Tibial artery (tissue), 4 donors: ENCODE measurements around the gene LUC7L3.

ENCODE experiments used
- DNase-seq, 2 donors: peaks; one replicate each; pipeline ENCODE4 v3.0.0-alpha.2; 2019
- H3K27ac ChIP-seq, 2 donors: fragments of 200-600 bp; sonication (generic) in 1 of 2; 1 replicate in 1 of 2; 2 replicates in 1 of 2; pipeline ENCODE4 v1.5.1; 2018 to 2019; ENCODE audit warnings: mild to moderate bottlenecking in 1 of 2
- H3K27me3 ChIP-seq, 2 donors: fragments of 200-600 bp; sonication (generic) in 1 of 2; one replicate each; pipeline versions ENCODE4 v1.5.1 to v1.6.0; 2016 to 2019
- H3K36me3 ChIP-seq, 3 donors: fragments of 200-600 bp; sonication (generic) in 2 of 3; one replicate each; pipeline ENCODE4 v1.5.1; 2016 to 2019; ENCODE audit warnings: mild to moderate bottlenecking in 2 of 3
- H3K4me1 ChIP-seq, 4 donors: fragments of 200-600 bp; sonication (generic) in 2 of 4; 1 replicate in 3 of 4; 2 replicates in 1 of 4; pipeline ENCODE4 v1.5.1; 2016 to 2019
- H3K4me3 ChIP-seq, 2 donors: fragments of 200-600 bp; sonication (generic) in 1 of 2; 1 replicate in 1 of 2; 2 replicates in 1 of 2; pipeline ENCODE4 v1.5.1; 2018 to 2019; ENCODE audit warnings: mild to moderate bottlenecking in 2 of 2
- H3K9me3 ChIP-seq, 3 donors: fragments of 200-600 bp; sonication (generic) in 1 of 3; one replicate each; pipeline ENCODE4 v1.5.1; 2016 to 2019
- intact Hi-C: fragments of 100-400 bp; cut with DNase I; formaldehyde crosslinking; loops from one replicate; pipeline ENCODE4 v1.15.0; 2023; ENCODE audit warnings: low total_unique reads
- TF ChIP-seq, protein P1 (sequence below), 2 experiments: fragments of 200-600 bp in 1 of 2; fragments of 450-650 bp in 1 of 2; IDR thresholded peaks; one replicate each; pipeline ENCODE4 v1.5.1; 2017 to 2019; ENCODE audit warnings: antibody characterized with exemption in 2 of 2, mild to moderate bottlenecking in 1 of 2, moderate library complexity in 1 of 2

The LUC7L3 gene

GRCh38 chr17:50681263-50682200, 37.9 kb upstream of the LUC7L3 start:
- TF ChIP-seq, protein P1, sequence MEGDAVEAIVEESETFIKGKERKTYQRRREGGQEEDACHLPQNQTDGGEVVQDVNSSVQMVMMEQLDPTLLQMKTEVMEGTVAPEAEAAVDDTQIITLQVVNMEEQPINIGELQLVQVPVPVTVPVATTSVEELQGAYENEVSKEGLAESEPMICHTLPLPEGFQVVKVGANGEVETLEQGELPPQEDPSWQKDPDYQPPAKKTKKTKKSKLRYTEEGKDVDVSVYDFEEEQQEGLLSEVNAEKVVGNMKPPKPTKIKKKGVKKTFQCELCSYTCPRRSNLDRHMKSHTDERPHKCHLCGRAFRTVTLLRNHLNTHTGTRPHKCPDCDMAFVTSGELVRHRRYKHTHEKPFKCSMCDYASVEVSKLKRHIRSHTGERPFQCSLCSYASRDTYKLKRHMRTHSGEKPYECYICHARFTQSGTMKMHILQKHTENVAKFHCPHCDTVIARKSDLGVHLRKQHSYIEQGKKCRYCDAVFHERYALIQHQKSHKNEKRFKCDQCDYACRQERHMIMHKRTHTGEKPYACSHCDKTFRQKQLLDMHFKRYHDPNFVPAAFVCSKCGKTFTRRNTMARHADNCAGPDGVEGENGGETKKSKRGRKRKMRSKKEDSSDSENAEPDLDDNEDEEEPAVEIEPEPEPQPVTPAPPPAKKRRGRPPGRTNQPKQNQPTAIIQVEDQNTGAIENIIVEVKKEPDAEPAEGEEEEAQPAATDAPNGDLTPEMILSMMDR (IDR thresholded peaks at IDR 0.05): peak; percentile 53 to 72
- H3K4me3 ChIP-seq: no peak overlapping the region
- peaks cover 0 to 11% (median 0%) of the 10 kb centered on the region in 3 donors for H3K36me3 ChIP-seq
- DNase-seq: peak; percentile 59 to 70
- peaks cover 0 to 20% (median 9%) of the 10 kb centered on the region in 4 donors for H3K4me1 ChIP-seq
- intact Hi-C loops: loop anchor here (10.0 kb wide), 2 partner anchors 47 to 197 kb away; partner anchors contain the start of gene ABCC3
- H3K27ac ChIP-seq: no peak overlapping the region
- H3K9me3 ChIP-seq: no peaks in the 10 kb centered on the region
- no peaks in the 10 kb centered on the region for H3K27me3 ChIP-seq

- DNase-seq: peak in 1 of 2 donors; percentile 25
- Histone ChIP-seq H3K27ac (no peak overlapping the region), H3K36me3 (peaks cover 0 to 11% (median 0%) of the 10 kb centered on the region in 3 donors), H3K27me3 (no peaks in the 10 kb centered on the region), H3K4me3 (no peak overlapping the region), H3K4me1 (peaks cover 3 to 29% (median 17%) of the 10 kb centered on the region in 4 donors), H3K9me3 (no peaks in the 10 kb centered on the region)
- TF ChIP-seq, protein P1 (IDR thresholded peaks at IDR 0.05): no peak
- intact Hi-C loops: loop anchor here (10.0 kb wide), 2 partner anchors 48 to 198 kb away; partner anchors contain the start of gene ABCC3
Measured at GRCh38 chr17:50682441-50682840, 37.0 kb upstream of the LUC7L3 start.

- TF ChIP-seq, protein P1 (IDR thresholded peaks at IDR 0.05): no peak
- intact Hi-C loops: loop anchor here (10.0 kb wide), 2 partner anchors 48 to 198 kb away; partner anchors contain the start of gene ABCC3
- H3K4me1 ChIP-seq: peaks cover 3 to 34% (median 20%) of the 10 kb centered on the region in 4 donors
- H3K27ac ChIP-seq: no peak overlapping the region
- H3K9me3 ChIP-seq: no peaks in the 10 kb centered on the region
- no peaks in the 10 kb centered on the region for H3K27me3 ChIP-seq
- no peak overlapping the region for H3K4me3 ChIP-seq
- peaks cover 0 to 7% (median 0%) of the 10 kb centered on the region in 3 donors for H3K36me3 ChIP-seq
- DNase-seq: peak in 1 of 2 donors; percentile 29
Measured at GRCh38 chr17:50682938-50683337, 36.5 kb upstream of the LUC7L3 start.

GRCh38 chr17:50683434-50684287, 35.7 kb upstream of the LUC7L3 start:
- TF ChIP-seq, protein P1 (IDR thresholded peaks at IDR 0.05): no peak
- H3K27ac ChIP-seq: no peak overlapping the region
- H3K9me3 ChIP-seq: no peaks in the 10 kb centered on the region
- peaks cover 3 to 39% (median 20%) of the 10 kb centered on the region in 4 donors for H3K4me1 ChIP-seq
- no peaks in the 10 kb centered on the region for H3K27me3 ChIP-seq
- intact Hi-C loops: loop anchor here (10.0 kb wide), 2 partner anchors 49 to 199 kb away; partner anchors contain the start of gene ABCC3
- DNase-seq: peak in 1 of 2 donors; percentile 63
- no peaks in the 10 kb centered on the region for H3K36me3 ChIP-seq
- H3K4me3 ChIP-seq: no peak overlapping the region

DNA sequence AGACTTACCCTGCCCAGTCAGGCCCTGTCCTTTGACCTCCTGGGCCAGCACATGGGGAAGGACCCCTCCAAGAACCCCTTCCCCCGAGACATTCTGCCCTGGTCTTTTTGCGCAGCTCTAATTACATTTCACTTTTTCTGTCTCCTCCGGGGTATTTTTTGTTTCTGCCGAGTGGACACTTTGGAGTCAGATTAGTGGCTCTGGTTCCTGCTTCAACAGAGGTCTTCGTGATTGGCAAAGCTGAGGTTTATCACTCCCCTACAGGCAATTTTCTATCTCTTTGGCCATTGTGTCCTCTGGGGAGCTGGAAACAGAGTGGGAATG, 35.2 kb upstream of the LUC7L3 start:
- intact Hi-C loops: loop anchor here (10.0 kb wide), 2 partner anchors 49 to 199 kb away; partner anchors contain the start of gene ABCC3
- TF ChIP-seq, protein P1 (IDR thresholded peaks at IDR 0.05): no peak
- H3K27me3 ChIP-seq: no peaks in the 10 kb centered on the region

More for the DNA sequence above, 35.2 kb upstream of the LUC7L3 start:
- Histone ChIP-seq H3K9me3 (no peaks in the 10 kb centered on the region), H3K4me1 (peaks cover 3 to 44% (median 24%) of the 10 kb centered on the region in 4 donors), H3K36me3 (no peaks in the 10 kb centered on the region), H3K27ac (no peak overlapping the region), H3K4me3 (no peak overlapping the region)
- DNase-seq: no peak
